SJSA1 (cell line): Measurements from ENCODE around the gene SPTBN5. TPM values are rescaled to one million over a fixed set of nuclear protein-coding genes. Genes with fewer than 3 reads are reported as not detected.

Experiments used
- DNase-seq, 2 experiments: peaks; one replicate each; pipeline ENCODE4 v3.0.0-alpha.2; 2015 to 2020; ENCODE audit warnings: low spot score in 2 of 2, low read depth in 1 of 2
- H3K27ac ChIP-seq: fragments of 250-450 bp; sonication (Bioruptor Pico); 2 replicates; pipeline ENCODE4 v1.5.1; 2020; ENCODE audit warnings: mild to moderate bottlenecking, moderate library complexity
- H3K27me3 ChIP-seq: fragments of 250-450 bp; sonication (Bioruptor Pico); replicated peaks from 2 replicates; pipeline ENCODE4 v1.5.1; 2020; ENCODE audit warnings: mild to moderate bottlenecking, moderate library complexity
- H3K36me3 ChIP-seq: fragments of 250-450 bp; sonication (Bioruptor Pico); 2 replicates; pipeline ENCODE4 v1.5.1; 2020; ENCODE audit warnings: mild to moderate bottlenecking
- H3K4me1 ChIP-seq: fragments of 250-450 bp; sonication (Bioruptor Pico); replicated peaks from 2 replicates; pipeline ENCODE4 v1.6.1; 2021; ENCODE audit warnings: mild to moderate bottlenecking
- H3K4me3 ChIP-seq: fragments of 250-450 bp; sonication (Bioruptor Pico); 2 replicates; pipeline ENCODE4 v1.5.1; 2020; ENCODE audit warnings: mild to moderate bottlenecking
- H3K9me3 ChIP-seq: fragments of 250-450 bp; sonication (Bioruptor Pico); replicated peaks from 2 replicates; pipeline ENCODE4 v1.5.1; 2020; ENCODE audit warnings: mild to moderate bottlenecking
- total RNA-seq: library from RNA; depleted of rRNA; stranded (reverse); fragments of >200 nt; shearing (Covaris generic); gene quantifications from 2 replicates; pipeline ENCODE4 v1.2.3, GENCODE V29; 2014

The SPTBN5 gene
- total RNA-seq, 1 experiment from 2014 or later = 0.34 TPM

DNA sequence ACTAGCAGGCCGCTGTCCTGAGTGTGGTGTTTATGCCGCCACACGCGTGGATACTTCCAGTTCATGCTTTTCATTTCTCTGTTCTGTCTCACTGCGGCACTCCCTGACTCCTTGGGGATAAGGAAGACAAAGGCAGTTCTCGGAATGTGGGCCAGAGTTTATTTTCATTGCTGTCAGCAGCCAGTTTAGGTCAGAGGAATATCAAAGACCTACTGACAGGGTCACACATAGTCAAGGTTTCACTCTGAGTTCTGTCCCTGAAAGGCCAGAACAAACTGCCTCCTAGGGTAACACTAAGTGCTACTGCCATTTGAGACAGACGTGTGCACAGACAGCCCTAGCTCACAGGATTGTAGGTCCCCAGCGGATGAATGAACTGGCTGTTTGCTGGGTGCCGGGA is 27.3 kb upstream of the SPTBN5 start:
- H3K27ac ChIP-seq = peak overlapping the region; percentile 29; the same call in 1 of the 2 replicates

DNA sequence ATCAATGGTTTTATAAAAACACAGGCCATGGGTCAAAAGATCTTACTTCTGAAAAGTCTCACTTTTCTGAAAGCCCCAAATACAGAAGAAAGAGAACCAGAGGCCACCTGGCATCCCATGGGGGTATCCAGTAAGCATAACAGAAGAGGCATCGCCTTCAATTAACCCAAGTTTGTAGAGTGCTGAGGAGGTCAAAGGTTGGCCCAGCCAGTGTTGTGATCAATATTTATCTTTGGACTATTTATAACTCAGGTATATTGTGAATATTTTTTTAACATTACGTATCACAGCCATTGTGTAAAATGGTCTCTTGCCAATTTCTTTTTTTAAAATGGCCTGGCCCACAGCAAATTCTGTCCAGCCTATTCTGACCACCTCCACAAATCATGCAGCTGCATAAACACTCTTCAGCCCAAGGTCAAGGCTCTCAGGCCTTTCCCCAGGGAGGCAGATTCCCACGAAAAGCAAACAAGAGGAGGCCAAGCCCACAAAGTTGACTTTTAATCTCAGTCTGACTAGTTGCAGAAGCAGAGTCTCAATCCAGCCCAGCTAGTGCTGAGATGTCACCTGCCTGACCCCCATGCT is 26.2 kb upstream of the SPTBN5 start:
- H3K36me3 ChIP-seq = peaks cover 60% of the 10 kb centered on the region
- no peak overlapping the region for H3K4me3 ChIP-seq
- H3K27ac ChIP-seq = peak overlapping the region; percentile 11; the same call in 1 of the 2 replicates
- peak in 1 of 2 experiments; percentile 43 for DNase-seq
- no peaks in the 10 kb centered on the region for H3K9me3 ChIP-seq
- H3K4me1 ChIP-seq = peaks cover 51% of the 10 kb centered on the region
- no peaks in the 10 kb centered on the region for H3K27me3 ChIP-seq

More for the DNA sequence above, 27.3 kb upstream of the SPTBN5 start:
- Histone ChIP-seq H3K36me3 (peaks cover 54% of the 10 kb centered on the region), H3K9me3 (no peaks in the 10 kb centered on the region), H3K4me3 (no peak overlapping the region), H3K4me1 (peaks cover 51% of the 10 kb centered on the region), H3K27me3 (no peaks in the 10 kb centered on the region)
- DNase-seq = peak; percentile 57 to 61

DNA sequence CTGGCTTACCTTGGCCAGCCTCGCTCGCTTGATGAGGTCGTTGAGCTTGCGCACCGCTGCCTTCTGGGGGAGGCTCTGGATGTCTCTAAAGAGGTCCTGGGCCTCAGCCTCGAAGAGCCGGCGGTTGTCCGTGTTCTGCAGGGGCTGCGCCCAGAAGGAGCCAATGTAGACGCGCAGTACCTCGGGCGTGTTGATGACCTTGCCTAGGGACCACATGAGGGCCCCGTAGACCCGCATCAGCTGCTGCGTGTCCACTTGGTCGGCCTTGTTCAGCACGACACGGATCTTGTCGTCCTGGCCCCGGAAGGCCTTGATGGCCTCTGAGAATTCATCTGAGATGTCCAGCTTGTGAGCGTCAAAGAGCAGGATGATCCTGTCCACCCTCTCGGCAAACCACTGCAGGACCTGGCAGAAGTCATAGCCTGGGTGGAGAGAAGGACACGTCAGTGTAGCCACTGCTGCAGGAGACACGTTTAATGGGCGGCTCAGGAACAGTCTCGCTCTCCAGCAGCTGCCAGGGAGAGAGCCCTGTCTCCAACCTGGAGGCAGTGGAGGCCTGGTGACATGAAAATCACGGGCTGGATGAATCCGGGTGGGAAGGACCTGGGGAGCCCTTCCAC is 25.5 kb upstream of the SPTBN5 start:
- DNase-seq = no peak
- H3K4me3 ChIP-seq = no peak overlapping the region
- H3K36me3 ChIP-seq = peaks cover 58% of the 10 kb centered on the region
- H3K4me1 ChIP-seq = peaks cover 51% of the 10 kb centered on the region
- no peaks in the 10 kb centered on the region for H3K27me3 ChIP-seq
- H3K27ac ChIP-seq = no peak overlapping the region
- H3K9me3 ChIP-seq = no peaks in the 10 kb centered on the region

DNA sequence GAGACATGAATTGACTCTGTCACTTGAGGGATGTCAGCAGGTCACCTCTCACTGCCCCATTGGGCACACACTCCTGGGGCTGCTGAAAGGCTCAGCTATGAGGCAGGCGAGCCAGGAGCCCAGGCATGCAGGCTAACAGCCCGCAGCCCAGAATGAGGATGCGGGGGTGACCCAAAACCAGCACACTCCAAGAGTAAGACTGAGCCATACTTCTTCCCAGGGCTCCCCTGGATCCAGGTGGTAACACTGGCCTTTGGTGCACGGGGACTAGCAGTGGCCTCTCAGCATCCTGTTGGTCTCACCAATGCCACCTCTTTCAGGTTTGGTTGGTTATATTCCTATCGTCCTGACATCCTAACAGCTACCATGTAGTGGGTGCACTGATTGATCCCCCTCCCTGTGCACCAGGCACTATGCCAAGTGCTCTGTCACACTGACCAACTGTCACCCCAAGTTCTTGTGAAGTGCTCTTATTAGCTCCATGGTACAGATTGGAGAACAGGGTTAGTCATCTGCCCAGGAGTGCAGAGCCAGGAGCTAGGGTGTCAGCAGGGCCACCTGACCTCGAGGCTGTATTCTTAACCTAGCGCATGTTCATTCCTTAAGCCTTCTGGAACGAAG is 24.8 kb upstream of the SPTBN5 start:
- Histone ChIP-seq H3K27me3 (no peaks in the 10 kb centered on the region), H3K36me3 (peaks cover 59% of the 10 kb centered on the region), H3K4me3 (no peak overlapping the region), H3K27ac (no peak overlapping the region), H3K9me3 (no peaks in the 10 kb centered on the region), H3K4me1 (peaks cover 51% of the 10 kb centered on the region)
- DNase-seq = no peak

DNA sequence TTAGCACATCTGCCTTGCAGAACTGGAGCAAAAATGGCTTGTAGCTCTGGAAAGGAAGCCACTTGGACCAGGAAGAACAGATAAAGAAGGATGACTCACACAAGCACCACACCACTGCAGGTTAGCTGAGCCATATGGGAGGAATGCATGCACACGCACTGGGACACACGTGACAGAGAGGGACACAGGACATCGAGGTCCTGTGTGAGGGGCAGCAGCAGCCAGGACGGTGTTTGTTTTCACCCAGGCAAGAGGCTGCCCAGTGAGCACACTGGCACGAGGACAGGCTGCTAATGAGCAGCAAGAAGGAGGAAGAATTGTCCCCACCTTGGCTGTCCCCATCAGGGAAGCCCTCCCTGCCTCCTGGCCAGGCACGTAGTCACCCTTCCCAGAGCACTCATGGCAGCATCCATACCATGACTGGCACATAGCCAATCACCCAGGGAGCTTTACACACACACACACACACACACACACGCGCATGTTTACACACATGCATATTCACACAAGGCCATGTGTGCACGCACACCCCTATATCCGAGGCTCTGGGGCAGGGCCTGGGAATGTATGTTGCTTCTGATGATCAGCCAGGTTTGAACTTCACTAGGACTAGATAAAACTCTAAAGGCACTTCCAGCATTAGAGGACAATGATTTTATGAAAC is 24.0 kb upstream of the SPTBN5 start:
- Histone ChIP-seq H3K9me3 (no peaks in the 10 kb centered on the region), H3K4me1 (peaks cover 51% of the 10 kb centered on the region), H3K4me3 (no peak overlapping the region), H3K27me3 (no peaks in the 10 kb centered on the region), H3K36me3 (peaks cover 62% of the 10 kb centered on the region), H3K27ac (peak overlapping the region; percentile 32)
- DNase-seq = peak; percentile 47 to 66

DNA sequence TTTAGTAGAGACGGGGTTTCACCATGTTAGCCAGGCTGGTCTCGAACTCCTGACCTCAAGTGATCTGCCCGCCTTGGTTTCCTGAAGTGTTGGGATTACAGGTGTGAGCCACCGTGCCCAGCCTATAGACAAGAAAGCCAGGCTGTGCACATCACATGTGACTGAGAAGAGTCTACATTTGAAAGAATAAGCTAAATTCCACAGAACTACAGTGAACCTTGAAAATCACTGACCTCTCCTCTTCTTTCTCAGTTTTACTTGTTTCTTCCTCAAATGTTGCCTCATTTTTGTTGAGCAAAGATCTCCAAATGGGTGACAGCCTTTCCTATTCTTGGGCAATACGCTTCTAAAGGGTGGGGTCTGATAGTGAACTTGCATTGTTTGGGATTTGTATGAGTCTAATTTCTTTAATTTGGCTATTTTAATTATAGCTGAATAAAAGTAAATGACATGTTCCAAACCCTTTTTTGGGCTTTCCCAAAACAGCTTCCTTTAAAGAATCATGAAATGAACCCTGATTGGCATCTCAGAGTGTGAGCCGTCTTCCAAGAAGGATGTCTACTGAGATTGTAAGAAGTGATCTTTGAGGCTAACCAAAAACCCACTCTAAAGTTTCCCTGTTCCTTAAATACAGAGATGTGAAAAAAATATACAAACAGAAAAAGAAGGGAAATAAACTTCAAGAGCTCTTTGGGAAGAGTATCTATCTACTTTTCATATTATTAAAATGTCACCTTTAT is 21.6 kb upstream of the SPTBN5 start:
- no peak for DNase-seq
- Histone ChIP-seq H3K4me1 (peaks cover 27% of the 10 kb centered on the region), H3K27me3 (no peaks in the 10 kb centered on the region), H3K9me3 (no peaks in the 10 kb centered on the region), H3K36me3 (peaks cover 76% of the 10 kb centered on the region), H3K4me3 (no peak overlapping the region), H3K27ac (no peak overlapping the region)

DNA sequence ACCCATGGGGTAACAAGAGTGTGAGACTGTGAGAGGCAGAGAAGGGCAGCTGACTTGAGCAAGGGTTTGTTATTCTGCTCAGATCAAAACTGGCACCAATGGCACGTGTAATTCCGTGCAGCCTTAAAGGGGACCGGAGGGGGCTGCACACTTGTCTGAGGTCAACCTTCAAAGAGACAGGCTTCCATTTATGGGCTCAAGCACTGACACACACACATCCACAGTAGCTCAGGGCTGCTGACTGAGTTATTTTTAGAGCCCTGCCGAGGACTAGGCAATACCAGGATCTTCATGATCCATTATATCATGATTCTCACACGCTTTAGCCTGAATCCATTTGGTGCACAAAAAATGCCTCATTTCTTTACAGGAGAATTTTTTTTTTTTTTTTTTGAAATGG is 20.6 kb upstream of the SPTBN5 start:
- no peak for DNase-seq
- Histone ChIP-seq H3K27me3 (no peaks in the 10 kb centered on the region), H3K4me3 (no peak overlapping the region), H3K36me3 (peaks cover 78% of the 10 kb centered on the region), H3K27ac (no peak overlapping the region), H3K9me3 (no peaks in the 10 kb centered on the region), H3K4me1 (peaks cover 17% of the 10 kb centered on the region)

DNA sequence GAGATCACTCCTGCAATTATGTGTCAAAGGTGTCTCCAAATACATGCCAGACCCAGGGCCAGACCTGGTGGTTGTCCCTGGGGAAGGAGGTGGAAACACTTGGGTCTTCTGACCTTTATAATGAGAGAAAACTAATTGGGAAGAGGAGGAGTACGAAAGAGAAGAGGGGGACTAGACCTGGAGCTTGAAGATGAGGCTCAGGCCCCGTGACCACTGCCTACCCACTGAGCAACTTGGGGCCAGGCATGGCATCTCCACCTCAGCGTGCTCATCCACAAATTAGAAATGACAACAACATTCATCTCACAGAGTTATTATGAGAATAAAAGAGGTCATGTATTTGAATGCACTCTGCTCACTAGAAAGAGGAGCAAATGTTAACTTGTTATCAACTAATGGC is 19.4 kb upstream of the SPTBN5 start:
- Histone ChIP-seq H3K27ac (no peak overlapping the region), H3K9me3 (no peaks in the 10 kb centered on the region), H3K4me3 (no peak overlapping the region), H3K4me1 (peaks cover 12% of the 10 kb centered on the region), H3K36me3 (peaks cover 78% of the 10 kb centered on the region), H3K27me3 (no peaks in the 10 kb centered on the region)
- DNase-seq = no peak

DNA sequence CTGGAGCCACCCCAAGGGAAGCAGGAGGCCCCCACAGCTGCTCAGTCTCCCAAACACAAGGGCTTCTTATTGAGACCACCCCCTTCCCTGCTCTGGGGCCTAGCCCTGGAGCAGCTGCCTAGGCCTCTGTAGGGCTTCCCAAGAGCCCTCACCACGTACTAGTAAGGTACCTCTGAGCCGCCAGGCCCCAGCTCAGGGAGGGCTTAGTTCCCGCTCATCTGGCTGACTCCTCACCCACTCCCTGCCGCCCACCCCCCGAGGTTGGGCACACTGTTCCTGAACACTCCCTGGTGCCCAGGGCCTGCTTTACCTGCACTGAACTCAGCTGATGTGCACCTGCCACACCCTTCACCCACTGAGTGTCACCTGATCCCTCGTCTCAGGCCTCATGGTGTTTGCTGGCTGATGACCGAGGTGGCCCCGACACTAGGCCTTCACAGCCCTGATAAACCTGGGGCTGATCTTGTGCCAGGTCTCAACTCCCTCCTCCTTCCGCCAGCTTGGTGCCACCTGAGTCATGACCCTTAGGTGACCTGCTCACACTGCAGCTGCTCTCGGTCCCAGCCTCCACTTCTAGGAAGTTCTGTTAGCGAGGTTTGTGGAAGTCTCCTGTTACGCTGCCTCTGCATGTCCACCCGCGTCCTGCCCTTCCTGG is 18.0 kb upstream of the SPTBN5 start:
- Histone ChIP-seq H3K36me3 (peaks cover 84% of the 10 kb centered on the region), H3K4me1 (no peaks in the 10 kb centered on the region; the same call in 1 of the 2 replicates), H3K27ac (no peak overlapping the region), H3K9me3 (no peaks in the 10 kb centered on the region), H3K4me3 (no peak overlapping the region), H3K27me3 (no peaks in the 10 kb centered on the region)
- no peak for DNase-seq

DNA sequence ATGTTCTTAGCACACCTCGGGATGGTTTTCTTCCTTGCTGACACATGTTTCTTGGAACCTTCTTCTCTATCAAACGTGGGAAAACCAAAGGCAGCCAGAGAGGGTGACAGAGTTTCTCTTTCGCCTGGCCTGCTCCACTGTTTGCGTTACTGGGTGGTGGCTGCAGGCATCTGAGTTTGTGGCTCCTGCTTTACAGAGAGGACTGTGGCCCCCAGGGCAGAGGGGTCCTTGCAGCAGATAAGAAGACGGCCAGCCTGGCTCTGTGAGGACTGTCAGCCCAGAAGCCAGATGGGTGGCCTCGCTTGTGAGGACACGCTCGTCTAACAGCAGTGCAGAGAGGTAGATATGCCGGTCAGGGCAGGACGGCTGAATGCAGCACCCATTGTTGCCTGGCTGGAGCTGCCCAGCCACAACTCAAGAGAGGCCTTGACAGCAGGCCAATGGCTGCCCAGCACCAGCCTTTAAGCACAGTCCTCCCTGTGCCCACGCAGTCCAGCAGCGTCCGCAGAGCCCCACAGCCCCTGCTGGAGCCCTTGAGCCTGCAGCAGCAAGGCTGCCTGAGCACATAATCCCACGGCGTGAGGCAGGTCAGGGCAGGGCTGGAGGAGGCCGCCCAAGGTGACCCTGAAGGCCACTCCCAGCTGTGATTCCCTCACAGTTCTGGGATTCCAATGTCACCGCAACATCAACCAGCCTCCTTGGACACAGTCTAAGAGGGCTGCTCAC is 15.0 kb upstream of the SPTBN5 start:
- no peak for DNase-seq
- Histone ChIP-seq H3K4me1 (no peaks in the 10 kb centered on the region), H3K9me3 (no peaks in the 10 kb centered on the region), H3K4me3 (no peak overlapping the region), H3K27me3 (no peaks in the 10 kb centered on the region), H3K27ac (no peak overlapping the region), H3K36me3 (peaks cover 80% of the 10 kb centered on the region)

DNA sequence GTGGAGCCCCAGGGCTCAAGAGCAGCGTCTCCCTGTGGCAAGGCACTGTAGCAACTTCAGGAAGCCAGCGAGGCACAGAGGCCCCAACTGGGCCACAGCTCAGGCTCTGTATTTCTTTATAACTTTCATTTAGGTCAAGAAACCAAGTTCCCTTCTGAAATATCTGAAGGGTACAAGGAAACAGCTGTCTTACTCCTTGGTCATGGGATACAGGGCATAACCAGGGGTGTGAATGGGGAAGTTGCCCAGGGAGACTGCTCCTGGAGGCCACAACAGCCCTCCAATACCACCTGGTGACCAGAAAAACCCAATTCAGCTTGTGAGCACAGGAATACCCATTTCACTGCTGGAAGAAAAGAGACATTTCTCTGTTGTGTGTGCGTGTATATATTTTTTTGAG is 13.3 kb upstream of the SPTBN5 start:
- Histone ChIP-seq H3K27me3 (no peaks in the 10 kb centered on the region), H3K4me1 (no peaks in the 10 kb centered on the region), H3K9me3 (no peaks in the 10 kb centered on the region), H3K4me3 (no peak overlapping the region), H3K36me3 (peaks cover 65% of the 10 kb centered on the region), H3K27ac (no peak overlapping the region)
- DNase-seq = no peak

DNA sequence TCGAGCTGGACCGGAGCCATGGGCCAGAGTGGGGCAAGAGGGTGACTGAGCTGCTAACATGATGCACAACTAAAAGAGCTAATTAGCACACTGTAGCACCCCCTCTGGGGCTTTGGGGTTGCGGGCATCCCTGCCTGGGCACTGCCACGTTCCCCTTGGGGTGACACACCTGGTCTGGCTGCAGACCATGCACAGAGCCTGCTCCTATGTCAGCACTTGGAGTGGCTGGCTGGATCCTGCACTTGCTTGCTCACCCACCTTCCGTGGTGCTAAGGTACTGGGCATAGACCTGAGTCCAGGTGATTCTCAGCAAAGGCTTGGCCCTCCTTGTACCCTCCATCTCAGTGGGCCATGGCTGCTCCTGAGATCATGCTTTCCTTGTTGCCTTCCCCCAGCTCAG is 12.8 kb upstream of the SPTBN5 start:
- Histone ChIP-seq H3K27ac (no peak overlapping the region), H3K9me3 (no peaks in the 10 kb centered on the region), H3K4me3 (no peak overlapping the region), H3K27me3 (no peaks in the 10 kb centered on the region), H3K36me3 (peaks cover 64% of the 10 kb centered on the region), H3K4me1 (no peaks in the 10 kb centered on the region)
- DNase-seq = no peak
